Gastroesophageal sphincter (tissue), 3 donors: Measurements from ENCODE around the gene CRELD2.

ENCODE experiments used
- POLR2A ChIP-seq, 2 donors: fragments of 450-650 bp; IDR thresholded peaks; one replicate each; pipeline ENCODE4 v1.6.1; 2017; ENCODE audit warnings: antibody characterized with exemption in 2 of 2, mild to moderate bottlenecking in 2 of 2, moderate library complexity in 1 of 2
- TF ChIP-seq, protein P1 (sequence below), 4 experiments: fragments of 200-600 bp in 2 of 4; fragments of 450-650 bp in 2 of 4; sonication (generic) in 1 of 4; IDR thresholded peaks; one replicate each; pipeline ENCODE4 v1.5.1; 2017 to 2019; ENCODE audit warnings: antibody characterized with exemption in 4 of 4, mild to moderate bottlenecking in 2 of 4, moderate library complexity in 2 of 4

DNA sequence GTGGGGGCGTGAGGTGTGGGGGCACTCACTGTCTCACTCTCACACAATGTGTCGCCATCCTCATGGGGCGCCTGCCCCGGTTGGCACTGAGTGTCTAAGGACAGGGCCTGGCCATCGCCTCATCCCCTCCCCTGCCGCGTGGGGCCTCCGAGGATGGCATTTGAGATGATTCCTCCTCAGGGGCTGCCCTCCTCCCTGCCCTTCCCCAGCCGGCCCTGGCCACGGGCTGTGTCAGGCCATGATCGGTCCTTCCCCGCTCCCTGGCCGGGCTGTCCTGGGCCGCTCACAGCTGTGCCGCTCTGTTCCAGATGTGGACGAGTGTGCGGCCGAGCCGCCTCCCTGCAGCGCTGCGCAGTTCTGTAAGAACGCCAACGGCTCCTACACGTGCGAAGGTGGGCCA is 4.5 kb downstream of the CRELD2 start:
- TF ChIP-seq POLR2A (IDR thresholded peaks at IDR 0.05), result no peak
- TF ChIP-seq, protein P1, sequence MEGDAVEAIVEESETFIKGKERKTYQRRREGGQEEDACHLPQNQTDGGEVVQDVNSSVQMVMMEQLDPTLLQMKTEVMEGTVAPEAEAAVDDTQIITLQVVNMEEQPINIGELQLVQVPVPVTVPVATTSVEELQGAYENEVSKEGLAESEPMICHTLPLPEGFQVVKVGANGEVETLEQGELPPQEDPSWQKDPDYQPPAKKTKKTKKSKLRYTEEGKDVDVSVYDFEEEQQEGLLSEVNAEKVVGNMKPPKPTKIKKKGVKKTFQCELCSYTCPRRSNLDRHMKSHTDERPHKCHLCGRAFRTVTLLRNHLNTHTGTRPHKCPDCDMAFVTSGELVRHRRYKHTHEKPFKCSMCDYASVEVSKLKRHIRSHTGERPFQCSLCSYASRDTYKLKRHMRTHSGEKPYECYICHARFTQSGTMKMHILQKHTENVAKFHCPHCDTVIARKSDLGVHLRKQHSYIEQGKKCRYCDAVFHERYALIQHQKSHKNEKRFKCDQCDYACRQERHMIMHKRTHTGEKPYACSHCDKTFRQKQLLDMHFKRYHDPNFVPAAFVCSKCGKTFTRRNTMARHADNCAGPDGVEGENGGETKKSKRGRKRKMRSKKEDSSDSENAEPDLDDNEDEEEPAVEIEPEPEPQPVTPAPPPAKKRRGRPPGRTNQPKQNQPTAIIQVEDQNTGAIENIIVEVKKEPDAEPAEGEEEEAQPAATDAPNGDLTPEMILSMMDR (IDR thresholded peaks at IDR 0.05), result no peak
